GM21529 (cell line): Measurements from ENCODE around the gene AJM1.
A peak's percentile ranks its signal among the peaks of the same experiment; 100 is the strongest.
"Not testable (repeated sequence)": the region's sequence is repeated elsewhere in the genome, so short reads cannot be mapped to it uniquely, and the experiment has no call there.

Source experiments
- ATAC-seq: cut with Tn5 transposase; IDR thresholded peaks from one replicate; pipeline ENCODE4 v1.9.1; 2021; ENCODE audit not compliant: unreplicated experiment

Gene AJM1

GRCh38 chr9:136865768-136866103, 23.5 kb downstream of the AJM1 start:
- ATAC-seq, result no peak

DNA sequence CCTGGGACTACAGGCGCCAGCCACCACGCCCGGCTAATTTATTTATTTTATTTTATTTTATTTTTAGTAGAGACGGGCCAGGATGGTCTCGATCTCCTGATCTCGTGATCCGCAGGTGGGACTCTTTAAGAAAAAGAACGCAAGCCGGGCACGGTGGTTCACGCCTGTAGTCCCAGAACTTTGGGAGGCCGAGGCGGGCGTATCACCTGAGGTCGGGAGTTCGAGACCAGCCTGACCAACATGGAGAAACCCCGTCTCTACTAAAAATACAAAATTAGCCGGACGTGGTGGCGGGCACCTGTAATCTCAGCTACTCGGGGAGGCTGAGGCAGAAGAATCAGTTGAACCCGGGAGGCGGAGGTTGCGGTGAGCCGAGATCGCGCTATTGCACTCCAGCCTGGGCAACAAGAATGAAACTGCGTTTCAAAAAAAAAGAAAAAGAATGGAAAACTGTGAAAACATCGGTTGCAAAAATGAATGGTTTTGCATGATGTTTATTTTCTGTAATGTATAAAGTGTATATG, 24.7 kb downstream of the AJM1 start:
- not testable (repeated sequence) for ATAC-seq

DNA sequence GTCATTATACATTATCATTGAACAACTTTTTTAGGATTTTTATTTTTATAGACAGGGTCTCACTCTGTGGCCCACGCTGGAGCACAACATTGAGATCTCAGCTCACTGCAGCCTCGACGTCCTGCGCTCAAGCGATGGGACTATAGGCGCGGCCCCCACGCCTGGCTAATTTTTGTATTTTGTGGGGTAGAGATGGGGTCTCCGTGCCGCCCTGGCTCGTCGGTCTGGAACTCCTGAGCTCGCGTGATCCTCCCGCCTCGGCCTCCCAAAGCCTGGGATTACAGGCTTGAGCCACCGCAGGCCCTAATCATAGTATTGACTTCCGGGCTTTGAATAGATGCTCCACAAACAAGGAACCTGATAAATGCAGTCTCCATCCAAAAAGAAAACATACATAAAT, 25.2 kb downstream of the AJM1 start:
- no peak for ATAC-seq

GRCh38 chr9:136867917-136868316, 25.6 kb downstream of the AJM1 start:
- ATAC-seq, result no peak

DNA sequence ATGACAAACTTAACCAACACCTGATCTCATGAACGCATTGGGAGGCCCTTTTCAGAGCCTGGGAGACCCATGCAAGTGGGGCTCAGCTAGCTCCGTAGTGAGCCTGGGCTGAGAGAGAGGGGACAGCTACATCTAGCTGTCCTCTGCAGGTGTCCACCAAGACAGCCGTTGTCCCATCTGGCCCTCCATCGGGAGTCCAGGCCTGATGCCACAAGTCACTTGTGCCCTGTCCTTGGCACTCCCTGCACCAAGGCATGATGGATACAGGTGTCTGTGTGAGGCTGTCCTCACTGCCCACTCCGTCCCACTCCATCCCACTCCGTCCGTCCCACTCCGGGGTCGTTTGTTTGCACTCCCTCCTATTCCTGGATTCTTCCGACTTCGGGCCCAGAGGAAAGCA, 26.4 kb downstream of the AJM1 start:
- no peak for ATAC-seq

DNA sequence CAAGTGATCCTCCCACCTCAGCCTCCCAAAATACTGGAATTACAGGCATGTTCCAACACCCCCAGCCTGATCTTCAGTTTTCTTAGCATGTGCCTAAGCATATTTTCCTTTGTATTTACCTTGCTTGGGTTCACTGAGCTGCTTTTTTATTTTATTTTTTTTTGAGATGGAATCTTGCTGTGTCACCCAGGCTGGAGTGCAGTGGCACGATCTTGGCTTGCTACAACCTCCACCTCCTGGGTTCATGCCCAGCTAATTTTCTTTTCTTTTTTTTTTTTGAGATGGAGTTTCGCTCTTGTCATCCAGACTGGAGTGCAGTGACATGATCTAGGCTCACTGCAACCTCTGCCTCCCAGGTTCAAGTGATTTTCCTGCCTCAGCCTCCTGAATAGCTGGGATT, 27.3 kb downstream of the AJM1 start:
- not testable (repeated sequence) for ATAC-seq

DNA sequence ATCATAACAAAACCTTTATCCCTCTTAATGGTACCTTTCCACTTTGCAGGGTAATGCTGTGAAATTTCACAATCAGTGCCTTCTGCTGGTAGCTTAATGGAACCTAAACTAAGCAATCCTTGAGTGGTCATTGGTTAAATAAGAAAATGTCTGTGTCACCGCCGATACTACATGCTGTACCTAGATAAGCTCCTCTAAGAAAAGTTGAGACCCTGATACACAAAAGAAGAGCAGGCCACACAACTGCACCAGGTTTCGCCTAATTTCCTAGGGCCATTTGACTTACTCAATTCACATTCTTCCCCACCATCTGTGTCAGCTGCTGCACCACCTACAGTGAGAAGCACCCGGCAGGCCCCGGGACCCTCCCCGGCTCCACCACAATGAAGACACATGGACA, 32.9 kb downstream of the AJM1 start:
- no peak for ATAC-seq

GRCh38 chr9:136876476-136876875, 34.2 kb downstream of the AJM1 start:
- ATAC-seq, result no peak

DNA sequence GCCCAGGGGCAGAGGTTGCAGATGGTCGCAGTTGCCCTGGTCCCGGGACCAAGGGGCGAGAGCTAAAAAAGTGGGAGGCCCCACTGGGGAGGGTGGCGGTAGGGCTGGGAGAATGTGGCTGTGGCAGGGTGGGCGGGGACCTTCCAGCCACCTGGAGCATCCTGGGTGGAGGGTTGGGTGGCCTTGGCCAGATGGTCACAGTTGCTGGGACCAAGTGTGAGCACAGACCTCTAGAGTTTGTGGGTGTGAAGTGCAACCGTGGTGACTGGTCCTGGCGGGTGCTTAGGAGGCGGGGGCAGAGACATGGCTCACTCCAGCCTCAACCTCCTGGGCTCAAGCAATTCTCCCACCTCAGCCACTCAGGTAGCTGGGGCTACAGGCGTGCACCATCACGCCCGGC, 38.4 kb downstream of the AJM1 start:
- ATAC-seq, result no peak

GRCh38 chr9:136881691-136882108, 39.4 kb downstream of the AJM1 start:
- peak; percentile 35 for ATAC-seq

DNA sequence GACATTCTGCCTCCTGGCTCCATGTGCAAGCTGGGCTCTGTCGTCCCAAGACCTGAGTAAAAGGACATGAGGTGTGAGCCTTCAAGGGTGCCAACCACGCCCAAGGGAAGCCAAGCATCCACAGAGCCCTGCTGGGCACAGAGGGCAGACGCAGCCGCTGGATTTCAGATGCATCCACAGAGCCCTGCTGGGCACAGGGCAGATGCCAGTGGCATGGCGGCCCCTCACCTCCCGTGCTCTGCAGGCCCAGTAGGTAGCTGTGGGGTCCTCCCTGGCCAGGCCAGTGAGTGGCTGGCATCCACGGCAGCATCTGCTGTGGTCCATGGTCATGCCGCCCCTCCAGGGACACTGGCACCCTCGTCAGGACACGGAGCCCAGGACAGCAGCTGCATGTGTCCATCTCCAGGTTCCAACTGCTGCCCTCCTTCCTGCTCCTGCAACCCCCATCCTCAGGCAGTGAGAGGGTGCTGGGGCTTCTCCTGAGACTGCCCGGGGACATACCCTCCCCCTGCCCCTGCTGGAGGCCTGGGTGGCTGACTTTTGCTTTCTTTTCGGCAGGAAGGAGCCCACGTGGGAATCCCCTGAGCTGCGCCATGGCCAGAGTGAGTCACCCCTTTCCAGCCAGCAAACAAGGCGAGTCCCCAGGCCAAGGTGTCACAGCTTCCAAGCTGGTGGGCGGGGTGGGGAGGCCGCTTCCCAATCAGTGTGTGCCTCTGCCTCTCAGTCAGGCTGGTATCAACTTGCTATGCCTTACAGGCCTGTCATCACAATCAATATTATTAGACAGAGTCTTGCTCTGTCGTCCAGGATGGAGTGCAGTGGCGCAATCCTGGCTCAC, 40.0 kb downstream of the AJM1 start:
- peak; percentile 33 for ATAC-seq

- ATAC-seq, result not testable (repeated sequence)
Observed at GRCh38 chr9:136882947-136883283, 40.6 kb downstream of the AJM1 start.

- not testable (repeated sequence) for ATAC-seq
Observed at GRCh38 chr9:136883670-136884069, 41.4 kb downstream of the AJM1 start.

- ATAC-seq, result peak; percentile 79
Observed at GRCh38 chr9:136885950-136886578, 43.8 kb downstream of the AJM1 start, which contains the start of gene TRAF2. Gene TRAF2, plus strand, starts transcription at chr9:136886516. Its CDS starts 12,225 bp downstream, at chr9:136898741.

DNA sequence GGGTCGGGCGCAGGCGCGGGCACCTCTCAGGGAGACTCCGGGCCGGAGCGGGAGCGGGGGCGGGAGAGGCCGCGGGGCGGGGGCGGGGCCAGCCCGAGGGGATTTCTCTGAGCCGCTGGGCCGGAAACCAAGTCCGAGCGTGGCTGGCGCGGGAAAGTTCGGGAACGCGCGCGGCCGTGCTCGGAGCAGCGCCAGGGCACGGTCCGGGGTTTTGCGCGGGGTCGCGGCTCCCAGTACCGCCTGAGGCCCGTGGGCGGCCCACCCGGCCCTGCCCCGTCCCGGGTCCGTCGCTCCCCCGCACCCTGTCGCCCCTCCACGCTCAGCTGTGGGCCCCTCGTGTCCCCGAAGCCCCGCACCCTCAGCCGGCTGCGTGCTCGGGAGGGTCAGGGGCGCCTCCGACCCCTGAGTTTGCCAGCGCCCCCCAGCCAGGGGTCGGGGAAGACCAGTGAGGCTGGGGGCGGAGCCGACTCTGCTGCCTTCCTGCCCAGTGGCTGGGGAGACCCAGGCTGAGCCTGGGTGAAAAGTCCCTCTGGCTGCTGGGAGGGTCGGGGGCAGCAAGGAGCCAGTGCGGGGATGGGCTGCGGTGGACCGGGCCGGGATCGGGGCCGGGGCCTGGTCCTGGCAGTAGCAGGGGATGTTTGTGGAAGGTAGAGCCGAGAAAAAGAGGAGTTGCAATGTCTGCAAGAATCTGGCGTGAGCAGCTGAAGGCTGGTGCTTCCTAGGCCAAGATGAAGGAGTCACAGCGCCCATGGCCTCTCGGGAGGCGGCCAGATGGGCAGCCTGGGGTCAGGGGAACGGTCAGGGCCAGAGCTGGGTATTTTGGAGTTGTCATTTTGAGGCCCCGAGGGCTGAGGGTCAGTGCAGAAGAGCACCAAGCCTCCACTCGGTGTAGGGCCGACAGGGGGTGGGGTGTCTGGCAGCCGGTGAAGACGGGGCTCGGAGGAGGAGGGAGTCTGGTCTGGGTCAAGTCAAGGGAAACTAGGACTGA, 44.6 kb downstream of the AJM1 start:
- no peak for ATAC-seq

- ATAC-seq, result no peak
Observed at GRCh38 chr9:136888454-136888853, 46.2 kb downstream of the AJM1 start.

GRCh38 chr9:136889858-136890257, 47.6 kb downstream of the AJM1 start:
- ATAC-seq, result no peak

- no peak for ATAC-seq
Observed at GRCh38 chr9:136890661-136891060, 48.4 kb downstream of the AJM1 start.
